ENCODE data around the gene CYS1.

DNA sequence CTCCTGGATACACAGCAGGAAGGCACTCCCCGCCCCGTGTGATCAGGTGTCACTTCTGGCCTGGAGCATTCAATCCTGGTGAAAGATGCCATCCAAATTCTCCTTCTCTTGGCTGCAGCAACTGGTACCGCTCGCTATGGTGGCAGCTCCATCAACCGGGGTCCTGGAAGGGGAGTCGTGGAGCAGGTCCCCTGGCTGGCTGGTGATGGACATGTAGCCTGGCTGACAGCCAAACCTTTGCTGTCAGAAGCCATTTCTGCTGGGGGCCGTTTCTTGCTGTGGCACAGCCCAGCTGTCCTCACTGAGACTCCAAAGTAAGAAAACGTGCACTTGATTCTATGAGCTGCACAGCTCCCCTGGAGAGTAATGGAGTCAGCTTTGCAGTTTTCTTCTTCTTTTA lies 7.1 kb upstream of the CYS1 start:
- TF ChIP-seq, protein P1, sequence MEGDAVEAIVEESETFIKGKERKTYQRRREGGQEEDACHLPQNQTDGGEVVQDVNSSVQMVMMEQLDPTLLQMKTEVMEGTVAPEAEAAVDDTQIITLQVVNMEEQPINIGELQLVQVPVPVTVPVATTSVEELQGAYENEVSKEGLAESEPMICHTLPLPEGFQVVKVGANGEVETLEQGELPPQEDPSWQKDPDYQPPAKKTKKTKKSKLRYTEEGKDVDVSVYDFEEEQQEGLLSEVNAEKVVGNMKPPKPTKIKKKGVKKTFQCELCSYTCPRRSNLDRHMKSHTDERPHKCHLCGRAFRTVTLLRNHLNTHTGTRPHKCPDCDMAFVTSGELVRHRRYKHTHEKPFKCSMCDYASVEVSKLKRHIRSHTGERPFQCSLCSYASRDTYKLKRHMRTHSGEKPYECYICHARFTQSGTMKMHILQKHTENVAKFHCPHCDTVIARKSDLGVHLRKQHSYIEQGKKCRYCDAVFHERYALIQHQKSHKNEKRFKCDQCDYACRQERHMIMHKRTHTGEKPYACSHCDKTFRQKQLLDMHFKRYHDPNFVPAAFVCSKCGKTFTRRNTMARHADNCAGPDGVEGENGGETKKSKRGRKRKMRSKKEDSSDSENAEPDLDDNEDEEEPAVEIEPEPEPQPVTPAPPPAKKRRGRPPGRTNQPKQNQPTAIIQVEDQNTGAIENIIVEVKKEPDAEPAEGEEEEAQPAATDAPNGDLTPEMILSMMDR (optimal IDR thresholded peaks at IDR 0.05 in 1 of 3, IDR thresholded peaks at IDR 0.05 in 1 of 3, conservative IDR thresholded peaks at IDR 0.05 in 1 of 3; ENCODE audit: extremely low read depth in 1 of 3, insufficient read depth in 2 of 3, low read length in 3 of 3): no peak
- TF ChIP-seq EZH2 (IDR thresholded peaks at IDR 0.05; ENCODE audit: low read length): no peak
